ENCODE measurements around the gene GLI3. TPM values are rescaled to one million over a fixed set of nuclear protein-coding genes. Genes with fewer than 3 reads are reported as not detected.

The GLI3 gene
- total RNA-seq, 1 donor from 2014 or later, result 27.7 TPM

DNA sequence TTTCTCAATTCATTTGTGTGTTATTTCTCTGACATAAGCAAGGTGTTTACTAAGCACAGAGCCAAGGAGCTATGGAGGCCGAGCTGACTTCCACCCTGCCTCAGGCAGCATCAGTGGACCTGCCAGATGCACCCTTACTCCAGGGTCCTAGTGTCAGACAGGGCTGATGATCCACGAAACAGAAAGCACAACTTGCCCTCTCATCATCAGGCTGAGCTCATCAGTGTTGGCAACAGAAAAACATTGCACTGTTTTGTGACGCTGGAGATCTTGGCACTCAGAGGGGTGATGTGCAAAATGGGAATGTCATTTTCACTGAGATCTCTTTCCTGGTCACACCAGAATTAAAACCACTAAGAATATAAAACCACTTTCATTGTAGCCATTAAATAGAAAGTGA lies 201.8 kb downstream of the GLI3 start:
- TF ChIP-seq, protein P1, sequence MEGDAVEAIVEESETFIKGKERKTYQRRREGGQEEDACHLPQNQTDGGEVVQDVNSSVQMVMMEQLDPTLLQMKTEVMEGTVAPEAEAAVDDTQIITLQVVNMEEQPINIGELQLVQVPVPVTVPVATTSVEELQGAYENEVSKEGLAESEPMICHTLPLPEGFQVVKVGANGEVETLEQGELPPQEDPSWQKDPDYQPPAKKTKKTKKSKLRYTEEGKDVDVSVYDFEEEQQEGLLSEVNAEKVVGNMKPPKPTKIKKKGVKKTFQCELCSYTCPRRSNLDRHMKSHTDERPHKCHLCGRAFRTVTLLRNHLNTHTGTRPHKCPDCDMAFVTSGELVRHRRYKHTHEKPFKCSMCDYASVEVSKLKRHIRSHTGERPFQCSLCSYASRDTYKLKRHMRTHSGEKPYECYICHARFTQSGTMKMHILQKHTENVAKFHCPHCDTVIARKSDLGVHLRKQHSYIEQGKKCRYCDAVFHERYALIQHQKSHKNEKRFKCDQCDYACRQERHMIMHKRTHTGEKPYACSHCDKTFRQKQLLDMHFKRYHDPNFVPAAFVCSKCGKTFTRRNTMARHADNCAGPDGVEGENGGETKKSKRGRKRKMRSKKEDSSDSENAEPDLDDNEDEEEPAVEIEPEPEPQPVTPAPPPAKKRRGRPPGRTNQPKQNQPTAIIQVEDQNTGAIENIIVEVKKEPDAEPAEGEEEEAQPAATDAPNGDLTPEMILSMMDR (IDR thresholded peaks at IDR 0.05; ENCODE audit: insufficient read depth, low read depth, low read length), result no peak
- TF ChIP-seq EZH2 (IDR thresholded peaks at IDR 0.05; ENCODE audit: insufficient read depth, low read length), result no peak
- H3K4me1 ChIP-seq (ENCODE audit: insufficient read depth, low read length), result no peaks in the 10 kb centered on the region
- H3K4me3 ChIP-seq (ENCODE audit: insufficient read depth, low read depth, low read length), result no peak overlapping the region
- H3K36me3 ChIP-seq (ENCODE audit: insufficient read depth, low read length), result no peaks in the 10 kb centered on the region
- no peaks in the 10 kb centered on the region for H3K9me3 Mint-ChIP-seq (ENCODE audit: unreplicated experiment)
- no peak overlapping the region for H3K4me3 Mint-ChIP-seq (ENCODE audit: unreplicated experiment)
- no peak for DNase-seq (ENCODE audit: low read depth)
- H3K79me2 ChIP-seq (ENCODE audit: insufficient read depth, low read length), result no peaks in the 10 kb centered on the region
- H3K9ac ChIP-seq (ENCODE audit: low read length), result no peak overlapping the region
- H3K27me3 ChIP-seq (ENCODE audit: insufficient read depth, low read length), result no peaks in the 10 kb centered on the region
- no peak overlapping the region for H3K27ac ChIP-seq (ENCODE audit: low read depth, low read length)
- H4K20me1 ChIP-seq (ENCODE audit: insufficient read depth, low read length), result no peaks in the 10 kb centered on the region
- no peak for FAIRE-seq
- H3K27ac Mint-ChIP-seq (ENCODE audit: unreplicated experiment), result no peak overlapping the region
- no peaks in the 10 kb centered on the region for H3K9me3 ChIP-seq (ENCODE audit: insufficient read depth, low read depth, low read length)
- no peak overlapping the region for H2AFZ ChIP-seq (ENCODE audit: low read depth, low read length)
- no peak overlapping the region for H3K4me2 ChIP-seq (ENCODE audit: low read length)
- peaks cover 5% of the 10 kb centered on the region for H3K36me3 Mint-ChIP-seq (ENCODE audit: low read depth, unreplicated experiment)
- no peaks in the 10 kb centered on the region for H3K27me3 Mint-ChIP-seq (ENCODE audit: low read depth, unreplicated experiment)
- no peaks in the 10 kb centered on the region for H3K4me1 Mint-ChIP-seq (ENCODE audit: low read depth, unreplicated experiment)

DNA sequence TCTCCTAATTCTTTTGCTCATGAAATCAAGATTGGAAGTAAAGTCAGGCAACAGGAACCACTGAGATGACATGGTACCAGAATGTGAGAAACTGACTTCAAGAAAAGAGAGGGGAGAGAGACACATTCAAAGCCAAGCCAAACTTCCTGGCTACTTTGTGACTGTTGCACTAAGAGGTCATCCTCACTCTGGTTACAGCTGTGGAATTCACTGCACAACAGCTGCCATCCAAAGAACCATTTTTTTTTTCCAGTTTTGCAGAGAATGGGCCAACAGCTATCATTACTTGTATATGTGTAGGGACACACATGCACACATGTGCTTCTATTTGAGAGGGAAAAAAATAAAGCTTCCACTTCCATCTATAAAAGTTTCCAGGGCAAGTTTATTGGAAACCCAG lies 203.5 kb downstream of the GLI3 start:
- TF ChIP-seq, protein P1 (IDR thresholded peaks at IDR 0.05; ENCODE audit: insufficient read depth, low read depth, low read length), result no peak
- TF ChIP-seq EZH2 (IDR thresholded peaks at IDR 0.05; ENCODE audit: insufficient read depth, low read length), result no peak
- FAIRE-seq, result no peak
- no peaks in the 10 kb centered on the region for H3K4me1 Mint-ChIP-seq (ENCODE audit: low read depth, unreplicated experiment)
- H3K4me1 ChIP-seq (ENCODE audit: insufficient read depth, low read length), result no peaks in the 10 kb centered on the region
- H3K27ac Mint-ChIP-seq (ENCODE audit: unreplicated experiment), result no peak overlapping the region
- no peaks in the 10 kb centered on the region for H3K27me3 ChIP-seq (ENCODE audit: insufficient read depth, low read length)
- no peak overlapping the region for H2AFZ ChIP-seq (ENCODE audit: low read depth, low read length)
- no peak overlapping the region for H3K9ac ChIP-seq (ENCODE audit: low read length)
- no peak for DNase-seq (ENCODE audit: low read depth)
- H3K27ac ChIP-seq (ENCODE audit: low read depth, low read length), result no peak overlapping the region
- H3K4me3 Mint-ChIP-seq (ENCODE audit: unreplicated experiment), result no peak overlapping the region
- H3K36me3 ChIP-seq (ENCODE audit: insufficient read depth, low read length), result no peaks in the 10 kb centered on the region
- H3K9me3 Mint-ChIP-seq (ENCODE audit: unreplicated experiment), result no peaks in the 10 kb centered on the region
- H3K79me2 ChIP-seq (ENCODE audit: insufficient read depth, low read length), result no peaks in the 10 kb centered on the region
- H3K27me3 Mint-ChIP-seq (ENCODE audit: low read depth, unreplicated experiment), result no peaks in the 10 kb centered on the region
- no peak overlapping the region for H3K4me2 ChIP-seq (ENCODE audit: low read length)
- peaks cover 15% of the 10 kb centered on the region for H3K36me3 Mint-ChIP-seq (ENCODE audit: low read depth, unreplicated experiment)
- H3K9me3 ChIP-seq (ENCODE audit: insufficient read depth, low read depth, low read length), result no peaks in the 10 kb centered on the region
- H4K20me1 ChIP-seq (ENCODE audit: insufficient read depth, low read length), result no peaks in the 10 kb centered on the region
- no peak overlapping the region for H3K4me3 ChIP-seq (ENCODE audit: insufficient read depth, low read depth, low read length)

DNA sequence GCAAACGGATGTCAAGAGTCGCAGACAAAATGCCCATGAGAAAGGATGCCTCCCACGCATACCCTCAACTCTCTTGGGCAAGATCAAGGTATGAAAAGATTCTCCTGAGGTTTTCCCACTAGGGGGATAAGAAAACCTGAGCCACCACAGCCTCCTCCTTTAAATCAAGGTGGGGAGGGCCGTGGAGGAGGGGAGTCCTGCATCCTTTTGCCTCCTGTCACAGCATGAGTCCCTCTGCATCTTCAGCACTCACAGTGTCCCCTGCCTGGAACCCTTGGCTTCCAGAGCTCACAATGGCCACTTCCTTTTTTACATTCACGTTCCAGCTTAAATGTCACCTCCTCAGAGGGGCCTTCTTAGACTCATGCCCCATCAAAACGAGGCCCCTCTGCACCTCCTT lies 207.6 kb downstream of the GLI3 start:
- no peak for FAIRE-seq
- Histone ChIP-seq H3K79me2 (ENCODE audit: insufficient read depth, low read length) (no peaks in the 10 kb centered on the region), H3K4me3 (ENCODE audit: insufficient read depth, low read depth, low read length) (no peak overlapping the region), H3K9me3 (ENCODE audit: insufficient read depth, low read depth, low read length) (no peaks in the 10 kb centered on the region), H4K20me1 (ENCODE audit: insufficient read depth, low read length) (no peaks in the 10 kb centered on the region), H3K4me1 (ENCODE audit: insufficient read depth, low read length) (no peaks in the 10 kb centered on the region), H3K9ac (ENCODE audit: low read length) (no peak overlapping the region), H3K27ac (ENCODE audit: low read depth, low read length) (no peak overlapping the region), H3K4me2 (ENCODE audit: low read length) (no peak overlapping the region), H3K27me3 (ENCODE audit: insufficient read depth, low read length) (no peaks in the 10 kb centered on the region), H3K36me3 (ENCODE audit: insufficient read depth, low read length) (no peaks in the 10 kb centered on the region), H2AFZ (ENCODE audit: low read depth, low read length) (no peak overlapping the region)
- Mint-ChIP-seq H3K36me3 (ENCODE audit: low read depth, unreplicated experiment) (peaks cover 29% of the 10 kb centered on the region), H3K9me3 (ENCODE audit: unreplicated experiment) (no peaks in the 10 kb centered on the region), H3K4me3 (ENCODE audit: unreplicated experiment) (no peak overlapping the region), H3K27me3 (ENCODE audit: low read depth, unreplicated experiment) (no peaks in the 10 kb centered on the region), H3K4me1 (ENCODE audit: low read depth, unreplicated experiment) (no peaks in the 10 kb centered on the region), H3K27ac (ENCODE audit: unreplicated experiment) (no peak overlapping the region)
- no peak for DNase-seq (ENCODE audit: low read depth)
- no peak for TF ChIP-seq EZH2 (IDR thresholded peaks at IDR 0.05; ENCODE audit: insufficient read depth, low read length)
- TF ChIP-seq, protein P1 (IDR thresholded peaks at IDR 0.05; ENCODE audit: insufficient read depth, low read depth, low read length), result no peak
